ENCODE results near the gene FGF12. TPM values are rescaled to one million over a fixed set of nuclear protein-coding genes. Genes with fewer than 3 reads are reported as not detected.

FGF12 gene
- total RNA-seq, 1 experiment from 2014 or later = 0.51 TPM

- ChIA-PET POLR2A (no interaction called here), CTCF (no interaction called here)
- Histone ChIP-seq H3K27ac (ENCODE audit: low read length) (no peak overlapping the region), H3K4me1 (ENCODE audit: control insufficient read depth, insufficient read depth, low read length) (no peaks in the 10 kb centered on the region), H3K9me3 (ENCODE audit: control insufficient read depth, insufficient read depth, low read depth, low read length) (no peaks in the 10 kb centered on the region), H3K36me3 (ENCODE audit: control insufficient read depth, insufficient read depth, low read length) (no peaks in the 10 kb centered on the region), H3K4me3 (ENCODE audit: low read depth in 2 of 2, low read length in 2 of 2) (no peak overlapping the region), H3K27me3 (ENCODE audit: control insufficient read depth, insufficient read depth, low read length) (no peaks in the 10 kb centered on the region)
- intact Hi-C loops (cut with micrococcal nuclease; ENCODE audit: unreplicated experiment) = no loop called here
- in situ Hi-C loops (cut with HindIII; ENCODE audit: low pct_unique_long_range_greater_than_20kb, low sequenced_read_pairs) = no loop called here
- DNase-seq (ENCODE audit: low read depth, low spot score) = no peak
- ATAC-seq = no peak
- no peak for TF ChIP-seq TCF7L2 (IDR thresholded peaks at IDR 0.05; ENCODE audit: low read depth, low read length)
- TF ChIP-seq SIN3A (IDR thresholded peaks at IDR 0.05; ENCODE audit: borderline replicate concordance, insufficient read depth, low read depth, low read length) = no peak
- no TSS peak for BruUV-seq (replicated peaks)
These were observed 17.0 kb downstream of the FGF12 start for GRCh38 chr3:192710366-192710765.

GRCh38 chr3:192706272-192706671, 21.1 kb downstream of the FGF12 start:
- Histone ChIP-seq H3K9me3 (ENCODE audit: control insufficient read depth, insufficient read depth, low read depth, low read length) (no peaks in the 10 kb centered on the region), H3K36me3 (ENCODE audit: control insufficient read depth, insufficient read depth, low read length) (no peaks in the 10 kb centered on the region), H3K4me3 (ENCODE audit: low read depth in 2 of 2, low read length in 2 of 2) (no peak overlapping the region), H3K4me1 (ENCODE audit: control insufficient read depth, insufficient read depth, low read length) (no peaks in the 10 kb centered on the region), H3K27ac (ENCODE audit: low read length) (no peak overlapping the region), H3K27me3 (ENCODE audit: control insufficient read depth, insufficient read depth, low read length) (no peaks in the 10 kb centered on the region)
- POLR2A ChIA-PET = no interaction called here
- no peak for TF ChIP-seq REST (IDR thresholded peaks at IDR 0.05; ENCODE audit: insufficient read depth in 1 of 2, low read depth in 2 of 2, low read length in 1 of 2)
- no peak for TF ChIP-seq TCF7L2 (IDR thresholded peaks at IDR 0.05; ENCODE audit: low read depth, low read length)
- BruUV-seq (replicated peaks) = no TSS peak
- CTCF ChIA-PET = no interaction called here
- DNase-seq (ENCODE audit: low read depth, low spot score) (no peak), ATAC-seq (no peak)
- intact Hi-C loops (cut with micrococcal nuclease; ENCODE audit: unreplicated experiment) (no loop called here), in situ Hi-C loops (cut with HindIII; ENCODE audit: low pct_unique_long_range_greater_than_20kb, low sequenced_read_pairs) (no loop called here)

GRCh38 chr3:192700885-192701284, 26.5 kb downstream of the FGF12 start:
- no peaks in the 10 kb centered on the region for H3K9me3 ChIP-seq (ENCODE audit: control insufficient read depth, insufficient read depth, low read depth, low read length)
- no peaks in the 10 kb centered on the region for H3K4me1 ChIP-seq (ENCODE audit: control insufficient read depth, insufficient read depth, low read length)
- ATAC-seq (no peak), DNase-seq (ENCODE audit: low read depth, low spot score) (no peak)
- no peaks in the 10 kb centered on the region for H3K27me3 ChIP-seq (ENCODE audit: control insufficient read depth, insufficient read depth, low read length)
- H3K36me3 ChIP-seq (ENCODE audit: control insufficient read depth, insufficient read depth, low read length) = no peaks in the 10 kb centered on the region
- H3K27ac ChIP-seq (ENCODE audit: low read length) = no peak overlapping the region
- no TSS peak for BruUV-seq (replicated peaks)
- in situ Hi-C loops (cut with HindIII; ENCODE audit: low pct_unique_long_range_greater_than_20kb, low sequenced_read_pairs) = no loop called here
- intact Hi-C loops (cut with micrococcal nuclease; ENCODE audit: unreplicated experiment) = no loop called here
- no peak overlapping the region for H3K4me3 ChIP-seq (ENCODE audit: low read depth in 2 of 2, low read length in 2 of 2)
- ChIA-PET POLR2A (no interaction called here), CTCF (no interaction called here)
- TF ChIP-seq CTCF (IDR thresholded peaks at IDR 0.05) (no peak), SIN3A (IDR thresholded peaks at IDR 0.05; ENCODE audit: borderline replicate concordance, insufficient read depth, low read depth, low read length) (no peak), REST (IDR thresholded peaks at IDR 0.05; ENCODE audit: insufficient read depth in 1 of 2, low read depth in 2 of 2, low read length in 1 of 2) (no peak), TCF7L2 (IDR thresholded peaks at IDR 0.05; ENCODE audit: low read depth, low read length) (no peak), POLR2AphosphoS5 (IDR thresholded peaks at IDR 0.05; ENCODE audit: low read depth, low read length) (no peak)

Measured in Panc1 (cell line).